SU-DHL-6 (cell line): Measurements from ENCODE around the gene HOXB5.

Experiments used
- EZH2phosphoT487 ChIP-seq: fragments of 200-600 bp; sonication (generic), shearing (Covaris generic); conservative IDR thresholded peaks from 2 replicates; pipeline ENCODE4 v1.6.1; 2018; ENCODE audit warnings: mild to moderate bottlenecking, antibody characterized with exemption, low read length, moderate library complexity, mixed read lengths
- TF ChIP-seq, protein P1 (sequence below): fragments of 200-600 bp; sonication (generic); IDR thresholded peaks from one replicate; pipeline ENCODE4 v1.5.1; 2017; ENCODE audit warnings: antibody characterized with exemption, mild to moderate bottlenecking, low read length, moderate library complexity; ENCODE audit not compliant: insufficient read depth, poor library complexity, severe bottlenecking

- TF ChIP-seq, protein P1, sequence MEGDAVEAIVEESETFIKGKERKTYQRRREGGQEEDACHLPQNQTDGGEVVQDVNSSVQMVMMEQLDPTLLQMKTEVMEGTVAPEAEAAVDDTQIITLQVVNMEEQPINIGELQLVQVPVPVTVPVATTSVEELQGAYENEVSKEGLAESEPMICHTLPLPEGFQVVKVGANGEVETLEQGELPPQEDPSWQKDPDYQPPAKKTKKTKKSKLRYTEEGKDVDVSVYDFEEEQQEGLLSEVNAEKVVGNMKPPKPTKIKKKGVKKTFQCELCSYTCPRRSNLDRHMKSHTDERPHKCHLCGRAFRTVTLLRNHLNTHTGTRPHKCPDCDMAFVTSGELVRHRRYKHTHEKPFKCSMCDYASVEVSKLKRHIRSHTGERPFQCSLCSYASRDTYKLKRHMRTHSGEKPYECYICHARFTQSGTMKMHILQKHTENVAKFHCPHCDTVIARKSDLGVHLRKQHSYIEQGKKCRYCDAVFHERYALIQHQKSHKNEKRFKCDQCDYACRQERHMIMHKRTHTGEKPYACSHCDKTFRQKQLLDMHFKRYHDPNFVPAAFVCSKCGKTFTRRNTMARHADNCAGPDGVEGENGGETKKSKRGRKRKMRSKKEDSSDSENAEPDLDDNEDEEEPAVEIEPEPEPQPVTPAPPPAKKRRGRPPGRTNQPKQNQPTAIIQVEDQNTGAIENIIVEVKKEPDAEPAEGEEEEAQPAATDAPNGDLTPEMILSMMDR = no peak
- TF ChIP-seq EZH2phosphoT487 = no peak
These were observed 18.9 kb upstream of the HOXB5 start for GRCh38 chr17:48612456-48612853.
